Fibroblast of pulmonary artery (primary cell): Measurements from ENCODE around the gene RANBP3.

Source experiments
- DNase-seq: peaks from one replicate; pipeline ENCODE4 v3.0.0-alpha.2; 2010; ENCODE audit warnings: low read depth
- H3K4me3 ChIP-seq: replicated peaks from 2 replicates; pipeline ENCODE4 v1.5.1; 2011; ENCODE audit warnings: low read depth, mild to moderate bottlenecking, control low read depth, low read length, moderate library complexity
- CTCF ChIP-seq: IDR thresholded peaks from 2 replicates; pipeline ENCODE4 v1.5.1; 2011; ENCODE audit warnings: mild to moderate bottlenecking, control low read depth, low read length, inconsistent platforms; ENCODE audit errors: missing control alignments

The RANBP3 gene

GRCh38 chr19:5931251-5931650 is 46.7 kb downstream of the RANBP3 start:
- no peak for TF ChIP-seq CTCF
- DNase-seq, result no peak
- H3K4me3 ChIP-seq, result no peak overlapping the region

GRCh38 chr19:5929625-5930024 is 48.3 kb downstream of the RANBP3 start:
- no peak for TF ChIP-seq CTCF
- DNase-seq, result no peak
- no peak overlapping the region for H3K4me3 ChIP-seq

GRCh38 chr19:5929179-5929578 is 48.8 kb downstream of the RANBP3 start:
- no peak overlapping the region for H3K4me3 ChIP-seq
- TF ChIP-seq CTCF, result no peak
- DNase-seq, result no peak

- no peak for TF ChIP-seq CTCF
- no peak for DNase-seq
- H3K4me3 ChIP-seq, result no peak overlapping the region
Observed at GRCh38 chr19:5927441-5927821, 50.5 kb downstream of the RANBP3 start.

- DNase-seq, result no peak
- no peak for TF ChIP-seq CTCF
Observed at GRCh38 chr19:5926641-5927440, 51.1 kb downstream of the RANBP3 start.

GRCh38 chr19:5925830-5926427 is 52.0 kb downstream of the RANBP3 start:
- no peak for DNase-seq
- no peak for TF ChIP-seq CTCF
- no peak overlapping the region for H3K4me3 ChIP-seq

More at GRCh38 chr19:5926641-5927440, 51.1 kb downstream of the RANBP3 start:
- no peak overlapping the region for H3K4me3 ChIP-seq
